Measurements from ENCODE around the gene SPINK8. TPM values are rescaled to one million over a fixed set of nuclear protein-coding genes. Genes with fewer than 3 reads are reported as not detected.

SPINK8 gene
- total RNA-seq, 4 donors from 2014 or later = not detected

DNA sequence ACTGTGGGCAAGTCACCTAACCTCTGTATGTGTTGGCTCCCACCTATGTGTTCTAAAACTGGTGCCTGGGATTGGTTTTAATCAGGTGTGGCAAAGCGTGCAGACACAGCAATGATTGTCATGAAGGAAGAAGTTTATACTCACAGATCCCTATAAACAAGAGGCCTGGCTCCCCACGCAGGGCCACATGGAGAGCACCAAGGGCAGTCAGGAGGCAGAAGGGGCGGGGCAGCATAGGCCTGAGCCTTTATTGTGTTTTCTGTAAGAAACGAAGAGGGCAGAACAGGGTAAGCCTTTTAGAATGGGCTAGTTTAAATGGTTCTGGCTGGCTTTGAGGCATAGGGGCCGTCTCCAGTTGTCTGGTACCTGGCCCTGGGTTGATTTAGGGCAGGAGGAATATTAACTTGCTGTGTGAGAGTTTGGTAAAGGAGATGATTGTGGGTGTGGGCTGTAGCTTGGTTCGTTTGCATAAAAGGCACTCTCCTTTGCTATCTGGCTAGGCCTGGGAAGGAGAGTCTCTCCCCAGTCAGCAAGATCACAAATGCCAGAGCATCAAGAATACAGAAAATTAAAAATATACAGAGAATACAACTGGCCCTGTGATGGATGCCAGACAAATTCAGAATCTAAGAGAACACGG is 36.4 kb upstream of the SPINK8 start:
- WGBS, 2 donors (ENCODE audit: low coverage in 1 of 2) = 46 to 50% methylated on average over 4 to 7 of the region's 7 CpGs

DNA sequence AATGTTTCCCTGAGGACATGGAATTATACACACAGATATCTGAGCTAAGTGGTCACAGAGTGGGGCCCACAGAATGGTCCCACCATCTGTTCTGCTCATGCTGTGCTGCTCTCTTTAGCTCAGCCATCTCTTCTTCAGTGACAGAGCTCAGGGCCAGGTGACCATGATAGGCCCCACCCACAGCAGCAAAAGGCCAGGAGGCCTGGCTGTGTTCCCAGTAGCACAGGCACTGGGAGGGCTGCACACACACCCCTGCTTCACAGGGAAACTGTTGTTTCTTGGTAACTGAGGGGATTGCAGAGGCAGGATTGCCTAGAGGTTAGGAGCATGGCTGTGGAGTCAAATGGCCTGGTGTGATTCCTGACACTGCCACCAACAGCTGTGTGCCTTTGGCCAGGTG is 33.7 kb upstream of the SPINK8 start:
- intact Hi-C loops (cut with DNase I; ENCODE audit: low total_unique reads) = no loop called here
- Histone ChIP-seq H3K27ac (no peak overlapping the region), H3K9me3 (no peaks in the 10 kb centered on the region), H3K4me3 (no peak overlapping the region), H3K27me3 (no peaks in the 10 kb centered on the region), H3K4me1 (peaks cover 0 to 5% (median 0%) of the 10 kb centered on the region in 4 donors), H3K36me3 (no peaks in the 10 kb centered on the region)
- TF ChIP-seq, protein P1, sequence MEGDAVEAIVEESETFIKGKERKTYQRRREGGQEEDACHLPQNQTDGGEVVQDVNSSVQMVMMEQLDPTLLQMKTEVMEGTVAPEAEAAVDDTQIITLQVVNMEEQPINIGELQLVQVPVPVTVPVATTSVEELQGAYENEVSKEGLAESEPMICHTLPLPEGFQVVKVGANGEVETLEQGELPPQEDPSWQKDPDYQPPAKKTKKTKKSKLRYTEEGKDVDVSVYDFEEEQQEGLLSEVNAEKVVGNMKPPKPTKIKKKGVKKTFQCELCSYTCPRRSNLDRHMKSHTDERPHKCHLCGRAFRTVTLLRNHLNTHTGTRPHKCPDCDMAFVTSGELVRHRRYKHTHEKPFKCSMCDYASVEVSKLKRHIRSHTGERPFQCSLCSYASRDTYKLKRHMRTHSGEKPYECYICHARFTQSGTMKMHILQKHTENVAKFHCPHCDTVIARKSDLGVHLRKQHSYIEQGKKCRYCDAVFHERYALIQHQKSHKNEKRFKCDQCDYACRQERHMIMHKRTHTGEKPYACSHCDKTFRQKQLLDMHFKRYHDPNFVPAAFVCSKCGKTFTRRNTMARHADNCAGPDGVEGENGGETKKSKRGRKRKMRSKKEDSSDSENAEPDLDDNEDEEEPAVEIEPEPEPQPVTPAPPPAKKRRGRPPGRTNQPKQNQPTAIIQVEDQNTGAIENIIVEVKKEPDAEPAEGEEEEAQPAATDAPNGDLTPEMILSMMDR (IDR thresholded peaks at IDR 0.05) = no peak
- TF ChIP-seq POLR2AphosphoS5 (IDR thresholded peaks at IDR 0.05) = no peak
- no peak for TF ChIP-seq EP300 (IDR thresholded peaks at IDR 0.05; ENCODE audit: low read depth)
- TF ChIP-seq POLR2A (IDR thresholded peaks at IDR 0.05) = no peak
- peak; percentile 28 for DNase-seq
- in situ Hi-C loops (cut with MboI; ENCODE audit: low pct_ligation_motif_present in 1 of 4, low pct_unique_long_range_greater_than_20kb in 1 of 4, low sequenced_read_pairs in 3 of 4) = no loop called here

More for the DNA sequence above, 36.4 kb upstream of the SPINK8 start:
- Histone ChIP-seq H3K27ac (no peak overlapping the region), H3K4me1 (peaks cover 0 to 5% (median 0%) of the 10 kb centered on the region in 4 donors), H3K4me3 (no peak overlapping the region), H3K9me3 (no peaks in the 10 kb centered on the region), H3K27me3 (no peaks in the 10 kb centered on the region), H3K36me3 (no peaks in the 10 kb centered on the region)
- intact Hi-C loops (cut with DNase I; ENCODE audit: low total_unique reads) (loop anchor here (1.0 kb wide), 1 partner anchor 22 kb away; no protein-coding TSS in a partner anchor), in situ Hi-C loops (cut with MboI; ENCODE audit: low pct_ligation_motif_present in 1 of 4, low pct_unique_long_range_greater_than_20kb in 1 of 4, low sequenced_read_pairs in 3 of 4) (no loop called here)
- DNase-seq = peak; percentile 46
- TF ChIP-seq EP300 (IDR thresholded peaks at IDR 0.05; ENCODE audit: low read depth) (no peak), POLR2A (IDR thresholded peaks at IDR 0.05) (no peak)

DNA sequence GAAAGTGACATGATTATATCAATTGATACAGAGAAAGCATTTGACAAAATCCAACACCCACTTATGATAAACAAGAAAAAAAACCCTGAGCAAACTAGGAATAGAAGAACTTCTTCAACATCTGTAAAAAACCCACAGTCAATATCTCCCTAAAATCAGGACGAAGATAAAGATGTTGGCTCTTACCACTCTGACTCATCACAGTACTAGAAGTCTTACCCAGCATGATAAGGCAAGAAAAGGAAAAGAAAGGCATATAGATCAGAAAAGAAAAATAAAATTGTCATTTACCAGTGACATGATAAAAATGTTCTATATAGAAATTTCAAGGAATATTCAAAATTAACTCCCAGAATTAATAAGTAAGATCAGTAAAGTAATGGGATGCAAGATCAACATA is 31.4 kb upstream of the SPINK8 start:
- Histone ChIP-seq H3K9me3 (peaks cover 0 to 9% of the 10 kb centered on the region in 2 donors), H3K36me3 (no peaks in the 10 kb centered on the region), H3K27ac (no peak overlapping the region), H3K4me1 (no peaks in the 10 kb centered on the region), H3K4me3 (no peak overlapping the region), H3K27me3 (peaks cover under 1% of the 10 kb centered on the region)
- in situ Hi-C loops (cut with MboI; ENCODE audit: low pct_ligation_motif_present in 1 of 4, low pct_unique_long_range_greater_than_20kb in 1 of 4, low sequenced_read_pairs in 3 of 4) = no loop called here
- 51 to 67% methylated on average over 1 of the region's 1 CpG for WGBS, 2 donors (ENCODE audit: low coverage in 1 of 2)
- TF ChIP-seq EP300 (IDR thresholded peaks at IDR 0.05; ENCODE audit: low read depth) = no peak
- TF ChIP-seq, protein P1 (IDR thresholded peaks at IDR 0.05) = no peak
- no peak for TF ChIP-seq POLR2A (IDR thresholded peaks at IDR 0.05)
- no peak for TF ChIP-seq POLR2AphosphoS5 (IDR thresholded peaks at IDR 0.05)
- DNase-seq = no peak
- intact Hi-C loops (cut with DNase I; ENCODE audit: low total_unique reads) = no loop called here

DNA sequence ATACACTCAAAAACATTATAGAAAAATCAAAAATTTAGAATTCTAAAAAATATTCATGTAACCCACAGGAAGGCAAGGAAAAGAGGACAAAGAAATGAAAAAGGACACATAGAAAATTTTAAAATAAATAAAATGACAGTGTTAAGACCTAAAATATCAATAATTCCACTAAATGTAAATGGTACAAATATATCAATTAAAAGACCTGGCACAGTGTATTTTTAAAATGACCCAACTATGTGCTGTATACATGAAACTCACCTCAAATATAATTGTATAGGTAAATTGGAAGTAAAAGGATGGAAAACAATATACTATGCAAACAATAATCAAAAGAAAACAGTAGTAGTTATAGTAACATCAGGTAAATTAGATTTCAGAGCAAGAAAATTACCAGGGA is 28.5 kb upstream of the SPINK8 start:
- Histone ChIP-seq H3K9me3 (peaks cover 0 to 9% of the 10 kb centered on the region in 2 donors), H3K4me1 (no peaks in the 10 kb centered on the region), H3K36me3 (no peaks in the 10 kb centered on the region), H3K27ac (no peak overlapping the region), H3K4me3 (no peak overlapping the region), H3K27me3 (peaks cover 5% of the 10 kb centered on the region)
- in situ Hi-C loops (cut with MboI; ENCODE audit: low pct_ligation_motif_present in 1 of 4, low pct_unique_long_range_greater_than_20kb in 1 of 4, low sequenced_read_pairs in 3 of 4) = no loop called here
- no peak for TF ChIP-seq POLR2AphosphoS5 (IDR thresholded peaks at IDR 0.05)
- TF ChIP-seq EP300 (IDR thresholded peaks at IDR 0.05; ENCODE audit: low read depth) = no peak
- TF ChIP-seq, protein P1 (IDR thresholded peaks at IDR 0.05) = no peak
- DNase-seq = no peak
- intact Hi-C loops (cut with DNase I; ENCODE audit: low total_unique reads) = no loop called here

DNA sequence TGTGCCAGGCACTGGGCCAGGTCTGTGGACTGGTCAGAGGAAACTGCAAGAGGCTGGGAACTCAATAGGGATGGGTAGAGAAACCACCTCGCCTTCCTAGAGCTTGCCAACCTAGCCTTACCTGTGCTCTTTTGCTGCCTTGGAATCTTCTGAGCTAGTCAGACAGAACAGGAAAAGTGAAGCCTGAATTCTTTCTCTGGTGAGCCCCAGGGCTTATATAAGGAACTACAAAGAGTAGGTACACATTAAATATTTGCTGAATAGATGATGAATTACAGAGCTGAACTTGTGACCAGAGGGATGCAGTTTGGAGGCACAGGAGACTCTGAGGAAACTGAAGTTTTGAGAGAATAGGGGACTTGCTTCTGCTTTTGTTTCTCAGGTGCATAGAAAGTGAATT is 23.0 kb upstream of the SPINK8 start:
- WGBS, 2 donors (ENCODE audit: low coverage in 1 of 2) = 74 to 86% methylated on average over 1 of the region's 1 CpG
- peaks cover 5% of the 10 kb centered on the region for H3K27me3 ChIP-seq
- no peak for DNase-seq
- H3K4me1 ChIP-seq = no peaks in the 10 kb centered on the region
- TF ChIP-seq, protein P1 (IDR thresholded peaks at IDR 0.05) = no peak
- TF ChIP-seq POLR2AphosphoS5 (IDR thresholded peaks at IDR 0.05) = no peak
- no peak for TF ChIP-seq EP300 (IDR thresholded peaks at IDR 0.05; ENCODE audit: low read depth)
- TF ChIP-seq POLR2A (IDR thresholded peaks at IDR 0.05) = no peak
- intact Hi-C loops (cut with DNase I; ENCODE audit: low total_unique reads) = no loop called here
- H3K27ac ChIP-seq = no peak overlapping the region
- no peaks in the 10 kb centered on the region for H3K36me3 ChIP-seq
- H3K4me3 ChIP-seq = no peak overlapping the region
- in situ Hi-C loops (cut with MboI; ENCODE audit: low pct_ligation_motif_present in 1 of 4, low pct_unique_long_range_greater_than_20kb in 1 of 4, low sequenced_read_pairs in 3 of 4) = no loop called here
- peaks cover 0 to 5% of the 10 kb centered on the region in 2 donors for H3K9me3 ChIP-seq

All from transverse colon (tissue), 4 donors.